ENCODE measurements around the gene ECE1.

Gene ECE1

GRCh38 chr1:21266119-21266774 lies 24.0 kb downstream of the ECE1 start:
- FAIRE-seq: no peak

GRCh38 chr1:21265644-21266043 lies 24.6 kb downstream of the ECE1 start:
- no peak for FAIRE-seq

GRCh38 chr1:21264898-21265297 lies 25.4 kb downstream of the ECE1 start:
- FAIRE-seq: no peak

- FAIRE-seq: no peak
These were observed 26.5 kb downstream of the ECE1 start for GRCh38 chr1:21263653-21264225.

GRCh38 chr1:21263052-21263429 lies 27.2 kb downstream of the ECE1 start:
- no peak for FAIRE-seq

- FAIRE-seq: no peak
These were observed 27.8 kb downstream of the ECE1 start for GRCh38 chr1:21262293-21263051.

GRCh38 chr1:21261551-21262292 lies 28.5 kb downstream of the ECE1 start:
- FAIRE-seq: no peak

GRCh38 chr1:21260405-21261125 lies 29.7 kb downstream of the ECE1 start:
- FAIRE-seq: no peak

GRCh38 chr1:21259316-21260076 lies 30.8 kb downstream of the ECE1 start:
- FAIRE-seq: no peak

- no peak for FAIRE-seq
These were observed 31.7 kb downstream of the ECE1 start for GRCh38 chr1:21258331-21259134.

GRCh38 chr1:21257431-21258135 lies 32.7 kb downstream of the ECE1 start:
- no peak for FAIRE-seq

GRCh38 chr1:21256776-21257175 lies 33.5 kb downstream of the ECE1 start:
- no peak for FAIRE-seq

GRCh38 chr1:21255943-21256320 lies 34.3 kb downstream of the ECE1 start:
- no peak for FAIRE-seq

GRCh38 chr1:21255284-21255942 lies 34.9 kb downstream of the ECE1 start:
- FAIRE-seq: peak; percentile 81

- FAIRE-seq: no peak
These were observed 35.8 kb downstream of the ECE1 start for GRCh38 chr1:21254335-21254951.

- no peak for FAIRE-seq
These were observed 38.3 kb downstream of the ECE1 start for GRCh38 chr1:21251773-21252471.

GRCh38 chr1:21249940-21250493 lies 40.2 kb downstream of the ECE1 start:
- FAIRE-seq: no peak

GRCh38 chr1:21247892-21248715 lies 42.2 kb downstream of the ECE1 start:
- no peak for FAIRE-seq

Measured in TTC549 (cell line).